AG04450 (cell line): ENCODE measurements around the gene SYTL2. TPM values are rescaled to one million over a fixed set of nuclear protein-coding genes. Genes with fewer than 3 reads are reported as not detected.
"Not testable (repeated sequence)": the region's sequence is repeated elsewhere in the genome, so short reads cannot be mapped to it uniquely, and the experiment has no call there.

Source experiments
- CTCF ChIA-PET: fragments of 300-600, 350-600 bp; formaldehyde crosslinking; extraction: SDS; loops from one replicate; lab custom pipeline; 2022; ENCODE audit warnings: antibody characterized with exemption, inconsistent platforms; lab: Charles Lee
- POLR2A ChIA-PET: fragments of 350-600 bp; formaldehyde crosslinking; extraction: SDS; loops from one replicate; lab custom pipeline; 2021; ENCODE audit warnings: antibody characterized with exemption, inconsistent platforms; lab: Yijun Ruan, JAX
- DNase-seq: peaks from one replicate; pipeline ENCODE4 v3.0.0-alpha.2; 2011; ENCODE audit warnings: low read depth, low spot score
- H3K27ac ChIP-seq: one replicate; pipeline ENCODE4 v1.5.1; 2012; ENCODE audit warnings: low read depth, low read length, control low read depth
- H3K27me3 ChIP-seq: one replicate; pipeline ENCODE4 v1.6.0; 2012; ENCODE audit warnings: low read length; ENCODE audit not compliant: control insufficient read depth, insufficient read depth
- H3K4me3 ChIP-seq: 2 replicates; pipeline ENCODE4 v1.5.1; 2011; ENCODE audit warnings: mild to moderate bottlenecking, low read depth, low read length, control low read depth
- H3K9me3 ChIP-seq: 2 replicates; pipeline ENCODE4 v1.5.1; 2012; ENCODE audit warnings: low read length; ENCODE audit not compliant: control insufficient read depth, insufficient read depth
- polyA plus RNA-seq: library from polyadenylated mRNA; depleted of rRNA; stranded (reverse); fragments of >200 nt; gene quantifications from 2 replicates; pipeline ENCODE4 v1.2.3, GENCODE V29; 2011
- TF ChIP-seq, protein P1 (sequence below): IDR thresholded peaks from 2 replicates; pipeline ENCODE4 v1.5.1; 2011; ENCODE audit warnings: low read depth, low read length, control low read depth, inconsistent platforms

SYTL2 gene
- polyA plus RNA-seq, 1 experiment, result 169 TPM

DNA sequence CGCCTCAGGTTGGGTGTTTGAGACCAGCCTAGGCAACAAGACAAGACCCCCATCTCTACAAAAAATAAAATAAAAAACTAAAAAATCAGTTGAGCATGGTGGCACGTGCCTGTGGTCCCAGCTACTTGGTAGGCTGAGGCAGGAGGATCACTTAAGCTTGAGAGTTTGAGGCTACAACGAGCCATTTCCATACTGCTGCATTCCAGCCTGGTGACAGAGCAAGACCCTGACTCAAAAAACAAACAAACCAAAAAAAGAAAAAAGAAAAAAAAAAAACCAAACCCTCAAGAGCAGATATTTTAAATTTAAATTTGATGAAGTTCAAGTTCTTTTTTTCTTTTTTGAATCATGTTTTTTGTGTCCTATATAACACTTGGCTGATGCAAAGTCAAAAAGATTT is 37.1 kb upstream of the SYTL2 start:
- TF ChIP-seq, protein P1, sequence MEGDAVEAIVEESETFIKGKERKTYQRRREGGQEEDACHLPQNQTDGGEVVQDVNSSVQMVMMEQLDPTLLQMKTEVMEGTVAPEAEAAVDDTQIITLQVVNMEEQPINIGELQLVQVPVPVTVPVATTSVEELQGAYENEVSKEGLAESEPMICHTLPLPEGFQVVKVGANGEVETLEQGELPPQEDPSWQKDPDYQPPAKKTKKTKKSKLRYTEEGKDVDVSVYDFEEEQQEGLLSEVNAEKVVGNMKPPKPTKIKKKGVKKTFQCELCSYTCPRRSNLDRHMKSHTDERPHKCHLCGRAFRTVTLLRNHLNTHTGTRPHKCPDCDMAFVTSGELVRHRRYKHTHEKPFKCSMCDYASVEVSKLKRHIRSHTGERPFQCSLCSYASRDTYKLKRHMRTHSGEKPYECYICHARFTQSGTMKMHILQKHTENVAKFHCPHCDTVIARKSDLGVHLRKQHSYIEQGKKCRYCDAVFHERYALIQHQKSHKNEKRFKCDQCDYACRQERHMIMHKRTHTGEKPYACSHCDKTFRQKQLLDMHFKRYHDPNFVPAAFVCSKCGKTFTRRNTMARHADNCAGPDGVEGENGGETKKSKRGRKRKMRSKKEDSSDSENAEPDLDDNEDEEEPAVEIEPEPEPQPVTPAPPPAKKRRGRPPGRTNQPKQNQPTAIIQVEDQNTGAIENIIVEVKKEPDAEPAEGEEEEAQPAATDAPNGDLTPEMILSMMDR, result no peak
- CTCF ChIA-PET, result interaction anchor here (0.7 kb wide), 3 partner anchors 26 to 346 kb away, joined by 3 to 5 read pairs (median 5); no protein-coding TSS in a partner anchor
- POLR2A ChIA-PET, result no interaction called here
- H3K27me3 ChIP-seq, result no peaks in the 10 kb centered on the region
- H3K27ac ChIP-seq, result no peak overlapping the region
- H3K9me3 ChIP-seq, result peaks cover 9% of the 10 kb centered on the region; the same call in 1 of the 2 replicates
- no peak overlapping the region for H3K4me3 ChIP-seq
- DNase-seq, result no peak

DNA sequence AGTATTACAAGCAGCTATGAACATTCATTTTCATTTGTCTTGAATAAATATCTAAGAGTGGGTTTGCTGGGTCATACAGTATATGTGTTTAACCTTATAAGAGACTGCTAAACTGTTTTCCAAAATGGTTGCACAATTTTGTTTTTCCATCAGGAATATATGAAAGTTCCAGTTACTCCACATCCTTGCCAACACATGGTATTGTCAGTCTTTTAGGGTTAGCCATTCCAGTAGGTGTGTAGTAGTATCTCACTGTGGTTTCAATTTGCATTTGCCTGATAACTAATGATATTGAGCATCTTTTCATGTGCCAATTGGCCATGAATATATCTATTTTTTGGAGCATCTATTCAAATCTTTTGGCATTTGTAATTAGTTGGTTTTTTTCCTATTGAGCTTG is 36.5 kb upstream of the SYTL2 start:
- Histone ChIP-seq H3K9me3 (peaks cover 3% of the 10 kb centered on the region; the same call in 1 of the 2 replicates), H3K27me3 (no peaks in the 10 kb centered on the region), H3K27ac (no peak overlapping the region), H3K4me3 (no peak overlapping the region)
- ChIA-PET CTCF (interaction anchor here (0.7 to 1.5 kb wide), 4 partner anchors 8 to 346 kb away, joined by 3 to 5 read pairs (median 4); partner anchors contain the start of gene CCDC83), POLR2A (no interaction called here)
- DNase-seq, result no peak
- TF ChIP-seq, protein P1, result no peak

DNA sequence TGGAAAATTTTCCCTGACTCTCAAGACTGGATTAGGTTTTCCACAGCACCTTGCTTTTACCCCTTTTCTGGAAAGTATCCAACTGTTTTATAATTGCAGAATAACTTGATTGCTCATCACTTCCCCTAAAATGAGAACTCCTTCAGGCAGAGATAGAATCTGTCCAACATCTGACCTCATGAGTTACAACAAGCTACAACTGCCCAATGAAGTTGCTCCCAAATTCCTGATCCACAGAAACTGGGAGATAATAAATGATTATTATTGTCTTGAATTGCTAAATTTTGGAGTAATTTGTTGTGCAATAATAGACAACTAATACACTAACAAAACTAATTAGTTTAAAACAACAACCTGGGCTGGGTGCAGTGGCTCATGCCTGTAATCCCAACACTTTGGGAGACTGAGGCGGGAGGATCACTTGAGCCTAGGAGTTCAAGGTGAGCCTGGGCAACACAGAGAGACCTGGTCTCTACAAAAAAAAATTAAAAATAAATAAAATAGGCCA is 34.2 kb upstream of the SYTL2 start:
- ChIA-PET CTCF (interaction anchor here (0.9 kb wide), 1 partner anchor 242 kb away, joined by 3 read pairs; no protein-coding TSS in a partner anchor), POLR2A (no interaction called here)
- no peaks in the 10 kb centered on the region for H3K27me3 ChIP-seq
- H3K9me3 ChIP-seq, result no peaks in the 10 kb centered on the region; the same call in 1 of the 2 replicates
- no peak overlapping the region for H3K27ac ChIP-seq
- TF ChIP-seq, protein P1, result no peak
- no peak overlapping the region for H3K4me3 ChIP-seq
- no peak for DNase-seq

DNA sequence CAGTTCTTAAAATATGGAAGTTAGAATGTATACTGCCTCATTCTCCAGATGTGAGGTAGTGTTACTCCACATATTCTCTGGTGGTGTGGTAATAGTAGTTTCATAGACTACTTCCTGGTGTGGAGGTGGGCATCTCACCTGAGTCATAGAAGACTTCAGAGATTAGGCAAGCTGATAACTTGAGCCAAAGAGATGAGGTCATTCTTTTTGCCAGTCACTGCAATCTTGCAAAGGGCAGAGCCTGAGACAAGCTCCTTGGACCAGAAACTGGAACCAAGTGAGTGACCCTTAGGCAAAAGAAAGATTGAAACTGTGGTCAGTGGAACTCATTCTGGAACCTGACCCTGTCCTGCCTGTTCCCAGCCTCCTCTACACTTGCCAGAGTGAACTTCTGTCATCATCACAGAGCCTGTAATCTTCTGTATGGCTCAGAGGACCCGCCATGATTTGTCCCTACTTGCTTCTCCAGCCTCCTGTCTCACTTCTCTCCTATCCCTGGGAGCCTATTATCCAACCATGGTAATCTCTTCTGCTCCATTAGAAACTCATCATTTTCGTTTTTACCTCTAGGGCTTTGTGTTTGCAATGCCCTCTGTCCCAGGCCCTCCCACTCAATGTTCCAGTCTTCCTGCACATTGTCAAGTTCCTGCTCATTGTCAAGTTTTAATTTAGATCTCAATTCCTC is 33.6 kb upstream of the SYTL2 start:
- Histone ChIP-seq H3K9me3 (no peaks in the 10 kb centered on the region; the same call in 1 of the 2 replicates), H3K4me3 (no peak overlapping the region), H3K27me3 (no peaks in the 10 kb centered on the region), H3K27ac (peak overlapping the region; percentile 3)
- ChIA-PET CTCF (interaction anchor here (0.6 to 1.4 kb wide), 2 partner anchors 9 to 10 kb away, joined by 4 to 7 read pairs; partner anchors contain the start of gene CCDC83), POLR2A (no interaction called here)
- TF ChIP-seq, protein P1, result no peak
- no peak for DNase-seq

DNA sequence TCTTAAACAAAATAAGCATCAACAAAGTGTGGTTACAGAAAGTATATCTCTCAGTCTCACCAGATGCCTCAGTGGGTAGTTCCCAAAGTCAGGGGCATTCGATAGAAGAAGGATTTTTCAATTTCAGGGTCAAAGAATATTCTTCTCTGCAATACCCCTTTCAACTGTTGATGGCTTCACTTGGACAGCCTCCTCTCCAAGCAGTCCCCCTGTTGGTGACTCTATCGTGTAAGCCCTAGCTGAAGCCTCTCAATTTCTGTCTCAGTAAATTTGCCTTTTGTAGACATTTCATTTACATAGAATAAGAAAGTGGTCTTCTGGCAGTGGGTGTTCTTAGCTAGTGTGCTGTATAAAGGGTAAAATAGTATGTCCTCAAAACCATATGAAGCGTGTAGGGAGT is 33.0 kb upstream of the SYTL2 start:
- no peaks in the 10 kb centered on the region; the same call in 1 of the 2 replicates for H3K9me3 ChIP-seq
- H3K27ac ChIP-seq, result no peak overlapping the region
- CTCF ChIA-PET, result interaction anchor here (1.4 kb wide), 1 partner anchor 11 kb away, joined by 4 read pairs; the partner anchor contains the start of gene CCDC83
- DNase-seq, result no peak
- TF ChIP-seq, protein P1, result no peak
- H3K4me3 ChIP-seq, result no peak overlapping the region
- H3K27me3 ChIP-seq, result no peaks in the 10 kb centered on the region
- POLR2A ChIA-PET, result no interaction called here

DNA sequence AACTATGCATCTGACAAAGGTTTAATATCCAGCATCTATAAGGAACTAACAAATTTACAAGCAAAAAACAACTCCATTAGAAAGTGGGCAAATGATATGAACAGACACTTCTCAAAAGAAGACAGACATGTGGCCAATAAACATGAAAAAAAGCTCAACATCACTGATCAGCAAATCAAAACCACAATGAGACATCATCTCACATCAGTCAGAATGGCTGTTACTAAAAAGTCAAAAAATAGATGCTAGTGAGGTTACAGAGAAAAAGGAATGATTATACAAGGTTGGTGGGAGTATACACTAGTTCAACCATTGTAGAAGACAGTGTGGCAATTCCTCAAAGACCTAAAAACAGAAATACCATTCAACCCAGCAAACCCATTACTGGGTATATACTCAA is 30.0 kb upstream of the SYTL2 start:
- H3K9me3 ChIP-seq, DNase-seq, H3K4me3 ChIP-seq, H3K27ac ChIP-seq, POLR2A ChIA-PET, H3K27me3 ChIP-seq: not testable (repeated sequence)
- CTCF ChIA-PET, result interaction anchor here (0.6 to 1.2 kb wide), 3 partner anchors 14 to 43 kb away, joined by 3 to 4 read pairs (median 3); partner anchors contain the start of gene CCDC83
